ENCODE results near the gene SMYD1. TPM values are rescaled to one million over a fixed set of nuclear protein-coding genes. Genes with fewer than 3 reads are reported as not detected.

The SMYD1 gene
- total RNA-seq, 1 donor from 2014 or later: not detected

DNA sequence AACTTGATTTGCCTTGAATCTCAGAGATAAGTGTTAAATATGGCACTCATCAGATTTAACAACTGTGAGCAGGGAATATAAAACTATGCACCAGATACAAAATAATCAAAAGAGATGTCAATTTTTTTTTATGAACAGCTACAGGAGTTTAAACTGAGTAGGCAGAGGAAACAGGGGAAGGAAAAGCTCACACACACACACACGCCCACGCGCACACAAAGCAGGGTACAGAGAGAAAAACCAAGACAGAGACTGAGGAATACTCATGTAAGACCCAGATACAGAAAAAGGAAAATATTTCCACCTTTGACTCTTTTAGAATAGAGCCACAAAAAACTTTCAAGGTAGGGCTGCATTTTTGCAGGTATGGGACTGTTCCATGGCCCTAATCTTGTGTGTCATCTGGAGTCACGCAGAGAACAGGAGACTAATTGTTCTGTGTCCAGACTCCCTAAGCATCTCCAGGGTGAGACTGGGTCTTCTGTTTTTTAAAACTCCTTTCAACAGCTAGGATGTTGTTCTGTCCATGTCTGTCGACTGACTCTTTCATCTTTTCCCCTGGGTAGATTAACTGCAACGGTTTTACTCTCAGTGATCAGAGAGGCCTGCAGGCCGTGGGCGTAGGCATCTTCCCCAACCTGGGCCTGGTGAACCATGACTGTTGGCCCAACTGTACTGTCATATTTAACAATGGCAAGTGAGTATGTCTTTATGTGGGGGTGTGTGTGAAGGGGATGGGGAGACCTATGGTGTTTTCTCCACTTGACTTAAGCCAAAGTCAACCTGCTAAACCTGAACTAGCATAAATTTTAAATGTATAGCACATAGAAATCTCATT lies 23.0 kb downstream of the SMYD1 start:
- peak; percentile 36 for DNase-seq

DNA sequence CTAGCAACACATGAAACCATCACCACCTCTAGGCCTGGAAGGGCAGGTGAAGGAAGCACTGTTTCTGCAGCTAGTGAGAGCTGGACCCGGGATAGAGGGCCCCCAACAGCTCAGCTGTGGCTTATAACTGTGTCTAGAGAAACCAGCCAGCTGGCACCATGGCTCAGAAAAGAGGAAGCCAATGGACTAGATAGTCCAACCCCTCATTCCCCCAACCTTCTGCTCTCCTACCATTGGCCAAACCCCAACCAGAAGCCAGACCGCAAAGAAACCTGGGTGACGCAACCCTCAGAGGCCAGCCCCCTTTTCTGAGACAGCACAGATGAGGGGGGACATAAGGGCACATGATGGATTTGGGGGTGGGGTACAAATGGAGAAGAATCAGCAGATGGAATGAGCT lies 24.3 kb downstream of the SMYD1 start:
- no peak for DNase-seq

DNA sequence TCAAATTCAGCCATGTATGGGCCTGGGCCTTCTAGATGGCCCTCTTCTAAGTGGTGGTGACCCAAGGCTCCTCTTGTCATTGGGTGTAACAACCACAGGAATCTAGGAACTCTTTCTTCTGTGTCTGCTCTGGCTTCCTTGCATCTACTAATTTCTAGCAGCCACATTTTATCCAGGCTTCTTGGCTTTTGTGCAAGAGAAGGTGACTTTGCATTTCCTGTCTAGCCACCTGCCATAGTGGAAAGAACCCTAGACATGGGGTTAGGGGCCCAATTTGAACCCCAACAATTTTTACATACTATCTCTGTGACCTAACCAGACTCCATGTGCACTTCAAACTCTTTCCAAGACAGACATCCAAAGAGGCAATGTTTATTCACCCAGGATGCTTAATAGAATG lies 25.1 kb downstream of the SMYD1 start:
- DNase-seq: no peak

DNA sequence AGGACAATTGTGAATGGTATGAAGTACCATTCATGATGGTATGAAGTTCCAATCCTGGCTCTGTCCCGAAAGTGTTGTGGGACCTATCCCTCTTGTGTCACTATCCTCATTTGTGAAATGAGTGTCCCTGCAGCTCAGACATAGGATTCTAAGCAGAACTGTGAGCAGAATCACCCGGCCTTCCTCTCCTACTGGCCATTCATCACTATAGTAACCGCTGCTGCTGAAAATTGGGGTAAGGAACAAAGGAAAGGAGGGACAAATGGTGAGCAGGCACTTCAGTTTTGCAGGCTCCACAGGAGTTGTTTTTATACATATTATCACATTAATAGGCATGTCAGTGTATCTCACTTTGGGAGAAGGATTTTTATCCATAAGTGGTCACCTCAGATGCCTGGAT lies 27.4 kb downstream of the SMYD1 start:
- no peak for DNase-seq

DNA sequence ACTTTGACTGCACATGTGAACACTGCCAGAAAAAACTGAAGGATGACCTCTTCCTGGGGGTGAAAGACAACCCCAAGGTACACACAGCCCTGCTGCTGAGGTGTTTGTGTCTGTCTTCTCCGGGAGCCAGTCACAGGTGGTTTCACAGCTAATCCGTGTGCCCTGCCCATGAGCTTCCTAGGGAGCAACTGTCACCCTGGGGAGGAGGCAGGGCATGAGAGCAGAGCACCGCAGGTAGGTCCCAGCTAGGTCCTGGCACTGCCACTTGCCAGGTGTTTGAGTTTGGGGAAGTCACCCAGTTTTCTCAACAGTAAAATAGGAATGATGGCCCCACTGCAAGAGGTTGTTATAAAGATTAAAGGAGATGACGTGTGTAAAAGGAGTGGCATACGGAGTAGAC lies 29.1 kb downstream of the SMYD1 start:
- DNase-seq: no peak

DNA sequence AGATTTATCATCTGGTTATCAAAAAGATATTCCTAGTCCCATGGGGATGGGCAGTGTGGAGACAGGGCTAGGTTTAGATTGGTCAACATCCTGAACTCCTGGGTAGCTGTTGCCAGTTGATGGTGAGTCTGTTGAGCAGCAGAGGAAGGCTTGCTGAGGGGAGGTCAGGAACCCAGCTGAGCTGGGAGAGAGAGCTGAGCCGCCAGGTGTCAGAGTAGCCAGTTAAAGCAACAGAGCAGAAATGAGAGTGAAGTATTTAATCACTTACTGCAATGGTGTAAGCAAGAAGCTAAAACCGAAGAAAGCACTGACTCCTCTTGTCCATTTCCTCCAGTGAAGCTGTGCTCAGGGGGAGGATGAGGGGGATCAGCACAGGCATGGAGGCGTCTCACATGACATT lies 29.6 kb downstream of the SMYD1 start:
- DNase-seq: no peak

DNA sequence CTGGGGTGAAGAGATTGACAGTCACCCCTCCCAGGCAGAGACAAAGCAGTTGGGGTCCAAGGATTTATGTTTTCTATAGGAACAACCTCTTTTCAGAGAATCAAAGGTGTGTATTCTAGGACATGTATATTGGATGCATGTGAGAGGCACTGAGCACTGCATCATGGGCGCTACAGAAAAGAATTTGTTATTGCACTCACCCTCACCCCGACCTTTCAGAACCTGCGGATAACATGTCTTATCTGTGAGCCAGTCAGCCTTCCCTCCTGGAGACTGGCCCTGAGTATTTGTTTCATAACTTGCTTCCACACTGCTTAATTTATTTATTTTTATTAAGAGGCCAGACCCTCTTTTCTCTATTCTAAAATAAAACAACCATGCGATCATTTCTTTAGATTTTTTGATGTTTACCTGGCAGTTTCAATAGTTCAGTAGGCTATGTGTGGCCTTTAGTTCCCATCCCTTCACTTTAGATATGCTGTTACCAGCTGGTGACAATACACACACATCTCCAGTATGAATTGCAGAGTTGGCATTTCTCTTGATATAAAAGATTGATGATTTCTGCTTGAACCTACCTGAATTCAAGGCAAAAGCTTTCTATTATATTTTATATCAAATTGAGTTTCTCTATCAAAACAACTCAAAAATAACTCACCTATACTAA lies 30.4 kb downstream of the SMYD1 start:
- DNase-seq: no peak

DNA sequence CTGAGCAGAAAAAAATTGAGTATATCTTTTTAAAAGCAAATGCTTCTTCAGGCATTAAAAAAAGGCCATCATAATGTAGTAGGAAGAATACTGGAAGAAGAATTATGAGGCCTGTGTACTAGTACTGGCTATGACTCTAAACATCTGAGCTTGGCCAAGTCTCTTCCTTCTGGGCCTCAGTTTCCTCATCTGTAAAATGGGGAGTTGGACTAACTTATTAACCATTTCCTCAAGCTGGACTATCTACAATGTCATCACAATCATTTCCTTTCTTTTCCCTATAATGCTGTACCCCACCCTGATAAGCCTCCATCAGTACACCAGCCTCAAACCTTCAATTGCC lies 30.9 kb downstream of the SMYD1 start:
- no peak for DNase-seq

DNA sequence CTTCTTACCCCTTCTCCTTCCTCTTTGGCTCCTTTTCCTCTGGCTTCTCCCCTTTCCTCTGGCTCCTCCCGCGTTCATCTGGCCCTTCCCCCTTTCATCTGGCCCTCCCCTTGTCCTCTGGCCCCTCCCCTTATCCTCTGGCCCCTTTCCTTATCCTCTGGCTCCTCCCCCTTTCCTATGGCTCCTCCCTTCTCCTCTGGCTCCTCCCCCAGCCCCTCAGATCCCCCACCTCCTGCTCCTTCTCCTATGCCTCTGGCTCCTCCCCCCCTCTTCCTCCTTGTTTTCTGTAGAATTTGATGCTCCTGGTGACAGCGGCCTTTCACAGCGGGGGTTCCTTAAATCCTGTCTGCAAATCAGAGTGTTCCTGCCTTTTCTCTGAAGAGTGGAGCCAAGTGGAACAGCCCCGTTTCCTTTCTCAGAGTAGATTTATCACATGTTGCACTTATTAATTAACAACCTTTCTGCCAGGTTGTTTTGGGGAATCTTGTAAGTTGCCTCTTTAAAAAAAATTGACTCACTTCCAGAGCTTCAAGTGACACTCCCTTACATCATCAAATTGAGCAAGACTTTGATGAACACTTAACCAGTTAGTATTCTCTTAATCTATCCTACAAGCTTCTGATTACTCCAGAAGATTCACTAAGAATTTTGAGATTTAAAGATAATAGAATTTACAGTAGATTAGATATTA lies 32.3 kb downstream of the SMYD1 start:
- no peak for DNase-seq

DNA sequence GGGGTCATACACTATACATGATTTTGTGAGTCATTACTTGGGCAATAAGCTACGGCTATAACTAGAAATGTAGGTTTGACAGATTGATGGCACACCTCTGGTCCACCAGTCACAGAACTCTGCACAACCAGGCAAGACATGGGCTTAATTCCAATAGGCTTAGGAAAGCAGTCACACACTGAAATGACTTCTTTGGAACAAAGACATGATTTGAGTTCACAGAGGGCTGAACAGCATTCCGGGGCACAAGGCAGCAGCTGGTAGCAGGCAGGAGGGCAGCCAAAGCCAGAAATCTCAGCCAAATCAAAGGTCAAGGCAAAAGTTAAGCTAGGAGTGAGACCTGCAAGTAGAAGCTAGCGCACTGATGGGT lies 32.8 kb downstream of the SMYD1 start:
- no peak for DNase-seq

DNA sequence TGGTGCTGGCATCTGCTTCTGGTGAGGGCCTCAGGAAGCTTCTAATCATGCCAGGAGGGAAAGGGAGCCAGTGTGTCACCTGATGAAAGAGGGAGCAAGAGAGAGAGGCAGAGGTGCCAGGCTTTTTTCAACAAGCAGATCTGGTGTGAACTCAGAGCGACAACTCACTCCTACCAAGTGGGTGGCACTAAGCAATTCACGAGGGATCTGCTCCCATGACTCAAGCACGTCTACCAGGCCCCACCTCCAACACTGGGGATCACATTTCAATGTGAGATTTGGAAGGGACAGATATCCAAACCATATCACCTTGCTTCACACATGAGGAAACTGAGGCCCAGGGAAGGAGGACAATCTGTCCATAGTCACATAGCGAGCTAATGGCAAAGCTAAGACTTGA lies 41.2 kb downstream of the SMYD1 start:
- DNase-seq: no peak

DNA sequence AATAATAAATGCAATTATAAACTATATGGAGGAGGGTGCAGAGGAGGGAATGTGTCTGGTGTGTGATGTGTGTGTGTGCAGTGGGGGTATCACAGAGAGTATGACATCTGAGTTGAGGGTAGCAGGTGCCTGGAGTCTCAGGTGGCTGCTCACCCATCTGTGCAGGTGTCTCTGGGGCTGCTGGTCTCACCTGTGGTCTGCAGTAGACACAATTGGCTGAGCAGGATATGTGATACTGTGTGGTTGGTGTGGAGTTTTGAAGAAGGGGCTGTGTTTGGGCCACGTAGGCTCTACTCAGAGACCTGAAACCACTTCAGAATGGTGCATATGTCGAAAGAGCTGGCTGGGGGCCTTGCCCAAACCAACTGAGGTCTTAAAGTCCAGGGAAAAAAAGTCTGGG lies 43.2 kb downstream of the SMYD1 start:
- DNase-seq: no peak

DNA sequence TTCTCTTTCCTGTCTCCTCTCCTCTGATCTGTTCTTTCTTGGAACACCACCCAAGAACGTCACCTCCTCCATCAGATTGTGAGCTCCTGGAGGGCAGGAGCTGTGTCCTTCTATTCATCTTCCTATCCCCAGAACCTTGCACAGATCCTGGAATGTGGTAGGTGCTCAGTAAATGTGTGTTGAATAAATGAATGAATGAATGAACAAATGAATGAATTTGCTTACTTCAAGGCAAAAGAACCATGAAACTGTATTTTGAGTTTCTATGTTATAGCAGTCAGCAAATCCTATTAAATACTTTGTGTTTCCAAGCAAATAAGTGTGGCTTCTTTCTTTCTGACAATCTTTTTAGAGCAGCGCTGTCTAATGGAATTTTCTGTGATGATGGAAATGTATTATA lies 45.4 kb downstream of the SMYD1 start:
- DNase-seq: no peak

DNA sequence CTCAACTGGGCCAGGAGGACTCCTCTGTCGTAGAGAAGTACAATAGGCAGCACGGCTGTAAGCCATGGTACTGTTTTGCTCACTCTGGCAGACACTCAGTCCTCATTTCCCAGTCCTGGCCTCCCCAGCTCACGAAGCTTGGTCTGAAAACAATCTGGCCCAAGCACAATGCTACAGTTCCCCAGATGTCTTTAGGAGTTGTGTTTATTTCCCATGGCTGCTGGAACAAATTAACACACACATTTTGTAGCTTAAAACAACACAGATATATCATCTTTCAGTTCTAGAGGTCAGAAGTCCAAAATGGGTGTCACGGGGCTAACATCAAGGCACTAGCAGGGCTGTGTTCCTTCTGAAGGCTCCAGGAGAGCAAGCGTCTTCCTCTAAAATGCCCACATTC lies 47.3 kb downstream of the SMYD1 start:
- DNase-seq: no peak

DNA sequence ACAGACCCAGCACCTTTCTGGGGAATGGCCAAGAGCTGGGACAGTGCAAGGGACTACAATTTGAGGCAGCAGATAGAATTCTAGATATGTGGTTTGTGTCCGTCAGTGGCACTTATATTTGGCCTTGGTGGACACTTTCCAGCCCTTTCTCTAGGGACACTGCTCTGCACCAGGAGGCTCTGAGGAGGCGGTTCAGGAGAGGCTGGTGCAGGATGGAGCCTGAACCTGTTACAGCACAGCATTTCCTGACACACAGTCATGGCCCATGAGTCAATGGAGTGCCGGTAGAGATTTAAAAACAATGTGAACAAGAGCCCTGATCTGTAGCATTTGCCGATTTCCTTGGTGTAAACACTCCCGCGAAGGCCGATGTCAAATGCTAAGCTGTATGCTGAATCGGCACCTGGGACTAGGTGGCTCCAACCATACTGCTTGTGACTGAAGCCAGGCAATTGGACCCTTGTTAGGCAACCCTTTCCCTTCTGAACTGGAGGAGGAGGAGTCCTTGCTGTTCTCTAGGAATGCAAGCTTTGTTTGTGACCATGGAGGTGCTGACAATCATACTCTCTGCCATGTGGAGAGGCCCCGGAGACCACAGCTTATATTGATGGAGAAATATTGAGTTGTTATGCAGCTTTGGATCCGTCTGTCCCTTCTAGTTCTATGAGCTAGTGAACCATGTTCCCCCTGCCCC lies 48.3 kb downstream of the SMYD1 start:
- DNase-seq: no peak

DNA sequence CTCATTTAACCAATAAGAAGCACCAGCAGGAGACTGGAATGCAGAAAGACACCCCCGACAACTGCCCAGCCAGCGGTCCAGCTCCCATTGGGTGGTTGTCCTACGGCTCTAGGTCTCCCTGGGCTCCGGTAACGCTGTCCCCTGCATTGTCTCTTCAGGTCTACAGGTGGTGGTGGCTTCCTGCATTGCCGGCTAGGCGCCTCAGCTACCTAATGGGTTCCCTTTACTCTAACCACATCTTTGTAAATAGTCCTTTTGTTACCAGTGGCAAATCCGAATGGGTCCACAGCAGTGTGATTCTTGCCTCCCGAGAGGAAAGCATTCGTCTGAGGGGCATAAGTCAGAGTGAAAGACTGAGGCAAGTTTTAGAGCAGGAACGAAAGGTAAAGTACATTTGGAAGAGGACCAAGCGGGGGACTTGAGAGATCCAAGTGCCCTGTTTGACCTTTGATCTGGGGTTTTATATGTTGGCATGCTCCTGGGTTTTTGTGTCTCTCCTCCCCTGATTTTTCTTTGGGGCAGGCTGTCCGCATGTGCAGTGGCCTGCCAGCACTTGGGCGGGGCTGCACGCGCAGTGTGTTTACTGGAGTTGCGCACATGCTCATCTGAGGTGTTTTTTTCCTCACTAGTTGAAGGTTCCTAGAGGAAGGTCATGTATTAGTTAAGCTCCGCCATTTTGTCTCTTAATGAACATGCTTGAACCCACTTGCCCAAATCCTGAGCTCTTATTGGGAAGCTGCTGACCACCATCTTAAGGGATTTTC lies 49.2 kb downstream of the SMYD1 start:
- no peak for DNase-seq

DNA sequence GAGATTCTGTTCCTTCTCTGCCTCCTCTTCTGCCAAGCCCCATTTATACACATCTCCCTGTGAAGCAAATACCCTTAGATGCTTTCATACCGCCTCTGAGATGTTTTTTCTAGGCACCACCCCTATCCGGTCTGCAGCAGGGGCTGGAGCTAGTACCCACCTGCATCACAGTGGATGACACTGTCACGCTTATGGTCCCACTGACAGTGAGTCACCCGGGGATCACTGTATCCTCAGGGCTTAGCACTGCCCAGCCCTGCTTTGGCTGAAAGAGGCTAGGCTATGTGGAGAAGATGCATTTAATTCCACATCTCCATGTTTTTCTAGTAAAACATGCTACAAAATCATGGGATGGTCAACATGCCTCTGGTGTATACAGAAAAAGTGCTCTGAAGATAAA lies 50.3 kb downstream of the SMYD1 start:
- DNase-seq: no peak

DNA sequence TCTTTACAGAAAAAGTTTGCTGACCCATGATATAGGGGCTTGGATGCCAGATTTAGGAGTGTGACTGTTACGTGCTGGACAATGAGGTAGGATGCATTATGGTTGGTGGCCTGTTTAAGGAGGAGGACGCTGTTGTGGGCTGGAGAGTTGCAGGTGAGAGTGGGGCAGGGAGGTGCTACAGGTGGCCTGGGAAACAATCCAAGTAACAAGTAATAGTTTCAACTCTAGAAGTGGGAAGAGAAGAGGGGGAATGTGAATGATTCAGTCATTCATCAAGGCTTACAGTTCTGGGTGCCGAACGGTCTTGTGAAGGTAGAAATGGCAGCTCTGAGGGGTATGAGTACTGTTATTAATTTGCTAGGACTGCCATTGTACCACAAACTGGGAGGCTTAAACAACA lies 54.1 kb downstream of the SMYD1 start:
- DNase-seq: no peak

DNA sequence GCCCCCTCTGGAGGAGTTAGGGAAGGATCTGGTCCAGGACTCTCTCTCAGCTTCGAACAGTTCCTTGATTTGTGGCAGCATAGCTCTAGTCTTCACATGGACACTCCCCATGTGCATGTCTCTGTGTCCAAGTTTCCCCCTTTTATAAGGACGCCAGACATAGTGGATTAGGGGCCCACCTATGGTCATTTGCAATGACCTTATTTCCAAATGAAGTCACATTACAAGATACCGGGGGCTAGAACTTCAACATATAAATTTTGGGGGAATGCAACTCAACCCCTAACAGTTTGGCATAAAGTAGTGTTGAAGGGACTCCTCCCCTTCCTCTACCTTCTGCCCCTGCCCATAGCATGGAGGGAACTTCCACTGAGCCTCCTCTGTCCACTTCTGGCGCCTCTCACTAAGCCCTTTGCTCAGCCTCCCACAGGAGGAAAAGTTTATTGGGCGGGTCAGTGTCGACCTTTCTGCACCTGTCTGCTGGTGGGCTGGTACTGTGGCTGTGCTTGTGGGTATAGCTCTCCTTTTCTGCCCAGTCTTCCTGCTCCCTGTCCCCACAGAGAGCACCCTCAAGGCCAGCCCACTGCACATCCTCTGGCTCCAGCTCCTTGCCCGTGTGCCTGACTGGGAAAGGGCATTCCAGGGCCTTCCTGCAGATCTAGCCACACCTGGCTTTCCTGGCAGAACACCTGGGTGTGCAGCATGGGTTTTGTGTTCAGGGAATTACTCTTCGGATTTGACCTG lies 54.7 kb downstream of the SMYD1 start:
- DNase-seq: no peak

DNA sequence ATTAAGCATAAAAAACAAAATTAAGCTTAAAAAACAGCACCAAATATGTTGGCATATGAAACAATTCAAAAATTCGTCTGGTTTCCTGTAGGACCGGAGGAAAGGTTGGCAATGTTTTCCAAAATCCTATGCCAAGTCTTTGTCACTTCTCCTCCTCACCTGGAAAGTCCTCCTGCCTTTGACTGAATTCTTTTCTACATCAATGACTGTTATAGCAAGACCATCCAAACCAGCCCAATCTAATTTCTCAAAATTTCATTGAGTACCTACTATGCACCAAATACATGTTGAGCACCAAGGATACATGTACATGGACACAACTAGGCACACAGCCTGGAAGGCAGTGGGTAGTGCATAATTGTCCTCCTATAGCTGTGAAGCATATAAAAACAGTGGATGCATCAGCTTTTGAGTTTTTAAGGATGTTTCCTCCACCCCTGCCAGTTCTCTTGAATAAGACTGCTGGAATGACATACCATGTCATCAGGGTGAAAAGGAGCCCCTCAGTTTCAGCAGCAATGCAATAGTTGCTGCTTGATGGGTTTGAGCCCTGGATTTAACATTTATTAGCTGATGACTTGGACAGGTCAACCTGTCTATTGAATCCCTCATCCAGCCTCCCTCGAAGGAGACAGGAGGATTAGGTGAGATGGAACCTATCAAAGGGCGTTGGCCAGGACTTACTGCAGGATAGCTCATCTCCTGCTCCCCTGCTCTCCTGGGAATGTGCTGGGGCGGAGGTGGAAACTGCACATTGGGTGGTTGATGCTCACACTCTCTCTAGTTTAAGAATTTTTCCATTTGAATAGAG lies 55.7 kb downstream of the SMYD1 start:
- DNase-seq: no peak

Measured in dermis blood vessel endothelial cell (primary cell).